Forelimb muscle (tissue), 1 donor: Measurements from ENCODE around the gene KCNA3. TPM values are rescaled to one million over a fixed set of nuclear protein-coding genes. Genes with fewer than 3 reads are reported as not detected.

Source experiments
- DNase-seq: peaks from one replicate; pipeline ENCODE4 v3.0.0-alpha.2; 2013; ENCODE audit warnings: low read depth
- polyA plus RNA-seq: library from polyadenylated mRNA; unstranded; fragments of 120-200 nt; gene quantifications from one replicate; pipeline ENCODE4 v1.2.1, GENCODE V29; 2013; ENCODE audit not compliant: insufficient read length

Gene KCNA3
- polyA plus RNA-seq, 1 donor, result 0.15 TPM

GRCh38 chr1:110639724-110640386, 34.9 kb downstream of the KCNA3 start:
- DNase-seq, result no peak

DNA sequence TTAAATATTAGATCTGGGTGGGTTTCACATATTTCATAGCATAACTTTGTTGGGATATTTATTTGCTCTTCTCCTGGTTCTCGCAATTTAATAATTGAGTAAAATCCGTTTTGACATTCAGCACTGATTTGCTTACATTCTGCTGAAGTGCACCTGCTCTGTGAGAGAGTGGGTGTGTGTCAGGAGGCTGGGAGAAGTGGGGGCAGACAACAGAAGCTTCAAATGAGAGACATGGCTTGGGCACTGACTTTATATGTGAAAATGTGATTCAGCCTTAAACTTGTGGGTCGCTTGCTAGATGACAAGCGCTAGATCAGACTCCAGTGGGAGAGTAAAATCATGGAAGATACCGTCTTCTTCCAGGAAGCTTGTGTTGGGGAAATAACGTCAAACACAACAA, 36.2 kb downstream of the KCNA3 start:
- no peak for DNase-seq

- DNase-seq, result no peak
Observed at GRCh38 chr1:110638058-110638457, 36.7 kb downstream of the KCNA3 start.

DNA sequence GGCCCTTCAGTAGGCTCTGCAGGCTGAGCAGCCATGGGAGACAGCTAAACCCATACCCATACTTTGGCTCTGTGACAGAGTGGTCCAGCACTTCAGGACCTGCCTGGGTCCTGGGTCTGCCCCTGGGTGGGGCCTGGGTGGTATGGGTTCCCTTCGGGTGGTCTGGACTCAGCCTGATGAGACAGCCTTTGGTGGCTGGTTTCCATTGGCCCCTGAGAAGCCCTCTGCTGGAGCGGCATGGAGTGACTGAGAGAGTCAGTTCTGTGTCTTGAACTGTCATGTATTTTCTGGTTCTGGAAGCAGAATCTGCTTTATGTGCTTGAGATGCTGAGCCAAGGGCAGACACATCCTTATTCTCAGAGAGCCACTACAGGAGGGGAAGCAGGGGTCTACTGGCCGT, 37.3 kb downstream of the KCNA3 start:
- no peak for DNase-seq

DNA sequence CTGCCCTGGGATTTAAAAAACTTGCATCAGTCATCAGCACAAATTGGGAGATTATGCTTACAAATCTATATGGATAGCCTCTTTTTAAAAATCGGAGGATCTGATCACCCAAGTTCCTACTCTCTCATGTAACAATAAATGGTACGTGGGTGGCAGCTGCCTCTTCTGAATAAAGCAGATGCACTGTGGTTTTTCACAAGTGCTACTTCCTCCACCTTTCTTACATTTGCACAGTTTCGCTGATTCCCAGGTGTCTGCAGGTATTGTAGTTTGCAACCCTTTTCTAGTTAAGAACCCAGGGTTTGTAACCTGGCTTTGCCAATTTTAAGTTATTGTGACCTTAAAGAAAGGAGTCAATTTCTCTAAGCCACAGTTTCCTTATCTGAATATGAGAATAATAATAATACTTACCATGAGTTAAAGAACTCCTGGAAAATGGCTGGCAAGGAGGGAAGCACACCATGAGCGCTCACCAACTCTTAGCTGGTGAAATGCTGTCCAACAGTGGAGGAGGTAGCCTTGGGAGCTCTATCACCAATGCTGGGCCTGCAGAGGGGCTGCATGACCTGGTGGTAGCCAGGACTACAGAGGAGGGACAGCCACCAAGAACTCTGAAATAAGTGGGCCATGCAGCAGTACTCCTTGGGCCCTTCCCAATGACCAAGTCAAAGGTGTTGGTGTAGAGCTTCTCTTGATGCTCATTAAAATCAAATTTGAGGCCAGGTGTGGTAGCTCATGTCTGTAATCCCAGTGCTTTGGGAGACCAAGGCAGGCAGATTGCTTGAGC, 38.4 kb downstream of the KCNA3 start:
- DNase-seq, result no peak

DNA sequence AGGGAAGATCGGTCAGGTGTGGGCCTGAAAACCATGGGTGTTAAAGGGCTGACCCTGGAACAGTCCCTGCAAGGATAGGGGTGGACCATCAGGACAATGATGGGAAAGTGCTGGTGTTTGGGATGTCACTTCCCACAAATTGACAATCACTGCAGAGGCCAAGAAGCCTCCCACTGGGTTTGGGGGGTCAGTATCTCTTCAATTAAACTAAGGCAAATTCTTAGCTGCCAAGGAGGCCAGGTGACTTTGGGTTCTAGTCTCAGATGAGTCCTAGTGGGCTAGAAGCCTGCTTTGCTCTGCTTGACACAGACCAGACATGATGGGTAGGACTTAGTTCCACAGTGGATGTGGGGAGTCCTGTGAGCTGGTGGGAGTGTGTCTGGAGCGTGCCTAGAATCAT, 39.3 kb downstream of the KCNA3 start:
- no peak for DNase-seq

DNA sequence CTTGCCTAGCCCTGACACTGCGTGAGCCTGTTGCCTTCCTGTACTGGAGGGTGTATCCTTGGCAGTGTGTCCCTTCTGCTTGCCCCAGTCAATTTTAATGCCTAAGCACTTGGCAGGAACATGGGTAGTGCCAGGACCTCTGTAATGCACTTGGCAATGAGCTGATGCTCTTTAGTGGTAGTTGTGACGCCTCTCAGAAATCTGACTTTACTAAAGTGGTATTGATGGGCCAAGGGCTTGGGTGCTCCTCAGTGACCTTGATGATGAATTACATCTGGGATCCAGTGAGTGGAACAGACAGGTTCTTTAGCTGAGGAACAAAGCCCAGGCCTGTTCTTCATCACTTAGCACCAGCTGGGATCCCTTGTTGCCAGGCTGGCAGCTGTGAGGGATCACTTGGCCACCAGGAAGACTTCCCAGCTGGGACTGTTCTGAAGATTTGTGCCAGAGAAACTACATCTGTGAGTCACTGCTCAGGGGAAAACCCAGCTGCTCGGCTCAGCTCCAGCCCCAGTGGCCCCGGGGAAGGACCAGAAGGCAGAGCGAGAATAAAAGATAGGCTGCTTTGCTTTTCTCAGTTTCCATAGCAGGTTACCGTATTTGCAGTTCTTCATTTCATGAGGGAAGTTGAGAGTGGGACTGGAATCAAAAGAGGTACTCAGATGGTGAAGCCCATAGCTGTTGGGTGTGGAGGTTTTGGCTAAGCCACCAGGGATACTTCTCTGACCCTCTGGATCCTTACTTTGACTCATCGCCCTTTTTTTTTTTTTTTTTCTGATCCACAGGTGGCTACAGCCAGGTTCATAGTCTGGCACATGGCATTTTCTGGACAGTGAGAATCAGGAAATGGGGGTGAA, 40.1 kb downstream of the KCNA3 start:
- DNase-seq, result no peak

DNA sequence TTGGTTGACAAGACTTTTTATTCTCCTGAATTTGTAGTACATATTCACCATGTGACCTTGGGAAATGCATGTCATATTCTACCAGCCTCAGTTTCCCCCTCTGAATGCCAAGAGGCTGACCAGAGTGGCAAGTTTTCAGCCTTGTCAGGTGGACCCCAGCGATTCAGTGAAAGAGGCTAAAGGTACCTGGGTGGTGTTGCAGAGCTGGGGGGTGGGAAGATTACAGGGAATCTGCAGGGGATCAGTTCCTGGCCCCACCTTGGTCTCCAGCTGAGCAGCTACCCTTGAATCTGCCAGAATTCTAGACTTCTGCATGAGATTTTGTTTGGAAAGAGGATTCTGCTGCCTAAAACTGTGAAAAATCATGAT, 40.7 kb downstream of the KCNA3 start:
- DNase-seq, result no peak

GRCh38 chr1:110633646-110634030, 41.1 kb downstream of the KCNA3 start:
- DNase-seq, result no peak

GRCh38 chr1:110631836-110632620, 42.7 kb downstream of the KCNA3 start:
- no peak for DNase-seq

GRCh38 chr1:110630839-110631663, 43.7 kb downstream of the KCNA3 start:
- DNase-seq, result no peak

GRCh38 chr1:110628323-110629105, 46.2 kb downstream of the KCNA3 start:
- DNase-seq, result no peak

DNA sequence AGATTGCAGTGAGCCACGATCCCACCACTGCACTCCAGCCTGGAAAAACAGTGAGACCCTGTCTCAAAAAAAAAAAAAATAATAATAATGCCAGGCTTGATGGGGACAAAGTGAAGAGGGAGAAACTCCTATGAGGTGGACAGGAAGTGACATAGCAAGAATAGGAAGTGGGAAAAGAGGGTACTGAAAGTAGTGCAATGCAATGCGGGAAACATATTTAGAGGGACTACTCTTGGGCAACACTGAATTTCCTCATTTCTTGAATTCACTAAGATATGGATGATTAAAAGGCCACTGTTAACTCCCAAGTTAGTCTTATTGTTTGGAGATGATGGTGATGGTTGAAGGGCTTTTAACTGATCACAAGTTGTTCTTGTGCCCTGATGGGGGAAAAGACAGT, 47.0 kb downstream of the KCNA3 start:
- no peak for DNase-seq

DNA sequence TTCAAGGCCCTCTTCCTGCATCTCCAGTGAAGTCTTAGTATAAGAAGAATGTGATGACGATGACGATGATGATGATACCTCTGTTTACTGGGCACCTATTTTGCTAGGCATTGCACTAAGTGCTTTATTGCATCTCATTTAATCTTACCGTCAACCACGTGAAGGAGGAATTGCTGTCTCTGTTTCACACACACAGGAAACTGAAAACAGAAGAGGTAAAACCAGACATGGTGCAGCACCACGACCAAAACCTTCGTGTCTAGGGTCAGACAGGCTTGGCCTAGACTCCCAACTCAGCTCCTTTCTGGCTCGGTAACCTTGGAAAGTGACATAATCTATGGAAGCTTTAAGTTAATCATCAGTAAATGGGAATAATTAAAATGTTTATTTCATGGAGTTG, 47.9 kb downstream of the KCNA3 start:
- DNase-seq, result no peak

Other genes starting within 250 kb of the KCNA3 start
- gene PROK1, start 223.8 kb downstream of the KCNA3 start, polyA plus RNA-seq, result not detected
- gene KCNA10, start 155.8 kb downstream of the KCNA3 start, polyA plus RNA-seq, result 0.40 TPM
- 0.71 TPM for gene KCNA2, start 68.6 kb downstream of the KCNA3 start, polyA plus RNA-seq
- gene CD53, start 198.2 kb upstream of the KCNA3 start, polyA plus RNA-seq, result 7.6 TPM